HepG2 (cell line): ENCODE measurements around the gene GGA3. TPM values are rescaled to one million over a fixed set of nuclear protein-coding genes. Genes with fewer than 3 reads are reported as not detected.

Experiments used
- CBX1 ChIP-seq: IDR thresholded peaks from one replicate; pipeline ENCODE4 v1.6.1; 2016; ENCODE audit warnings: antibody characterized with exemption, low read depth
- EHMT2 ChIP-seq: fragments of 200-600 bp; sonication (generic); IDR thresholded peaks from 2 replicates; pipeline ENCODE4 v1.7.0; 2017; ENCODE audit warnings: antibody characterized with exemption, low read depth, low read length, borderline replicate concordance
- HHEX ChIP-seq: IDR thresholded peaks from 2 replicates; pipeline ENCODE4 v1.6.1; 2016; ENCODE audit warnings: control low read depth
- JUN ChIP-seq: sonication (generic); formaldehyde crosslinking; IDR thresholded peaks from 2 replicates; pipeline ENCODE4 v1.4.0; 2020; ENCODE audit warnings: mild to moderate bottlenecking, missing genetic modification reagents
- MAF1 ChIP-seq: sonication (generic); formaldehyde crosslinking; IDR thresholded peaks from 2 replicates; pipeline ENCODE4 v1.5.0; 2020; ENCODE audit warnings: missing genetic modification reagents, borderline replicate concordance
- MIER3 ChIP-seq: IDR thresholded peaks from 2 replicates; pipeline ENCODE4 v1.6.1; 2016; ENCODE audit warnings: missing compliant biosample characterization, borderline replicate concordance
- NR3C1 ChIP-seq: sonication (generic); formaldehyde crosslinking; IDR thresholded peaks from 2 replicates; pipeline ENCODE4 v1.4.0; 2020; ENCODE audit warnings: missing genetic modification reagents
- RFXANK ChIP-seq: IDR thresholded peaks from 2 replicates; pipeline ENCODE4 v1.6.1; 2016
- SALL1 ChIP-seq: sonication (generic); formaldehyde crosslinking; IDR thresholded peaks from 2 replicates; pipeline ENCODE4 v1.8.0; 2022; ENCODE audit warnings: mild to moderate bottlenecking, missing genetic modification reagents
- TOPORS ChIP-seq: sonication (generic); formaldehyde crosslinking; IDR thresholded peaks from 2 replicates; pipeline ENCODE4 v1.8.0; 2023; ENCODE audit warnings: mild to moderate bottlenecking, missing genetic modification reagents
- ZBTB38 ChIP-seq: sonication (generic); formaldehyde crosslinking; IDR thresholded peaks from 2 replicates; pipeline ENCODE4 v1.5.1; 2020; ENCODE audit warnings: mild to moderate bottlenecking, missing genetic modification reagents
- ZNF160 ChIP-seq: sonication (generic); formaldehyde crosslinking; IDR thresholded peaks from 2 replicates; pipeline ENCODE4 v1.8.0; 2022; ENCODE audit warnings: mild to moderate bottlenecking, inconsistent platforms, missing genetic modification reagents
- ZNF329 ChIP-seq: sonication (generic); formaldehyde crosslinking; IDR thresholded peaks from 2 replicates; pipeline ENCODE4 v1.9.0; 2021; ENCODE audit warnings: low read depth, mild to moderate bottlenecking, missing genetic modification reagents
- ZNF430 ChIP-seq: sonication (generic); formaldehyde crosslinking; IDR thresholded peaks from 2 replicates; pipeline ENCODE4 v1.9.0; 2021; ENCODE audit warnings: mild to moderate bottlenecking, missing genetic modification reagents
- ZNF709 ChIP-seq: sonication (generic); formaldehyde crosslinking; IDR thresholded peaks from 2 replicates; pipeline ENCODE4 v1.5.0; 2020; ENCODE audit warnings: mild to moderate bottlenecking, missing genetic modification reagents
- ZNF746 ChIP-seq: sonication (generic); formaldehyde crosslinking; IDR thresholded peaks from 2 replicates; pipeline ENCODE4 v1.8.0; 2022; ENCODE audit warnings: mild to moderate bottlenecking, missing genetic modification reagents
- ZNF878 ChIP-seq: sonication (generic); formaldehyde crosslinking; IDR thresholded peaks from 2 replicates; pipeline ENCODE4 v1.8.1; 2023; ENCODE audit warnings: mild to moderate bottlenecking, missing genetic modification reagents, moderate library complexity
- ZSCAN30 ChIP-seq: sonication (generic); formaldehyde crosslinking; IDR thresholded peaks from 2 replicates; pipeline ENCODE4 v1.5.0; 2020; ENCODE audit warnings: mild to moderate bottlenecking, missing genetic modification reagents
- polyA plus RNA-seq, 8 experiments: library from polyadenylated mRNA; depleted of rRNA in 3 of 8; stranded (reverse) in 7 of 8; unstranded in 1 of 8; fragments of >200 nt; fragmentation: Illumina TruSeq in 4 of 8; extraction: Trizol in 4 of 8; gene quantifications; 2 replicates each; pipeline versions ENCODE4 v1.2.1 to v1.2.3, GENCODE V29; 2011 to 2016; ENCODE audit warnings: low read depth in 4 of 8, missing spikeins in 1 of 8, mixed read lengths in 1 of 8; ENCODE audit not compliant: insufficient read depth in 1 of 8
- total RNA-seq, 5 experiments: library from RNA; depleted of rRNA; stranded (reverse); fragments of >200 nt; fragmentation: Illumina TruSeq; extraction: Trizol; gene quantifications; 2 replicates each; pipeline ENCODE4 v1.2.3, GENCODE V29; 2016; ENCODE audit warnings: low read depth in 1 of 5
- TF ChIP-seq, protein P1 (sequence below): sonication (generic); formaldehyde crosslinking; IDR thresholded peaks from 2 replicates; pipeline ENCODE4 v1.5.1; 2020; ENCODE audit warnings: missing genetic modification reagents, mild to moderate bottlenecking, borderline replicate concordance
- TF ChIP-seq, protein P2 (sequence below): sonication (generic); formaldehyde crosslinking; IDR thresholded peaks from 2 replicates; pipeline ENCODE4 v1.4.0; 2020; ENCODE audit warnings: mild to moderate bottlenecking, missing genetic modification reagents
- TF ChIP-seq, protein P3 (sequence below): sonication (generic); formaldehyde crosslinking; IDR thresholded peaks from 2 replicates; pipeline ENCODE4 v1.4.0; 2020; ENCODE audit warnings: mild to moderate bottlenecking, missing genetic modification reagents
- TF ChIP-seq, protein P4 (sequence below): sonication (generic); formaldehyde crosslinking; conservative IDR thresholded peaks from 2 replicates; pipeline ENCODE4 v1.4.0; 2020; ENCODE audit warnings: missing genetic modification reagents
- TF ChIP-seq, protein P5 (sequence below): sonication (generic); formaldehyde crosslinking; IDR thresholded peaks from 2 replicates; pipeline ENCODE4 v1.4.0; 2020; ENCODE audit warnings: mild to moderate bottlenecking, low read depth, missing genetic modification reagents

GGA3 gene
- total and polyA plus RNA-seq, 2 of the 13 experiments (the other 11 are each of a cell fraction or from before 2014, with no cell fraction given) = 28.4 to 43.7 TPM

DNA sequence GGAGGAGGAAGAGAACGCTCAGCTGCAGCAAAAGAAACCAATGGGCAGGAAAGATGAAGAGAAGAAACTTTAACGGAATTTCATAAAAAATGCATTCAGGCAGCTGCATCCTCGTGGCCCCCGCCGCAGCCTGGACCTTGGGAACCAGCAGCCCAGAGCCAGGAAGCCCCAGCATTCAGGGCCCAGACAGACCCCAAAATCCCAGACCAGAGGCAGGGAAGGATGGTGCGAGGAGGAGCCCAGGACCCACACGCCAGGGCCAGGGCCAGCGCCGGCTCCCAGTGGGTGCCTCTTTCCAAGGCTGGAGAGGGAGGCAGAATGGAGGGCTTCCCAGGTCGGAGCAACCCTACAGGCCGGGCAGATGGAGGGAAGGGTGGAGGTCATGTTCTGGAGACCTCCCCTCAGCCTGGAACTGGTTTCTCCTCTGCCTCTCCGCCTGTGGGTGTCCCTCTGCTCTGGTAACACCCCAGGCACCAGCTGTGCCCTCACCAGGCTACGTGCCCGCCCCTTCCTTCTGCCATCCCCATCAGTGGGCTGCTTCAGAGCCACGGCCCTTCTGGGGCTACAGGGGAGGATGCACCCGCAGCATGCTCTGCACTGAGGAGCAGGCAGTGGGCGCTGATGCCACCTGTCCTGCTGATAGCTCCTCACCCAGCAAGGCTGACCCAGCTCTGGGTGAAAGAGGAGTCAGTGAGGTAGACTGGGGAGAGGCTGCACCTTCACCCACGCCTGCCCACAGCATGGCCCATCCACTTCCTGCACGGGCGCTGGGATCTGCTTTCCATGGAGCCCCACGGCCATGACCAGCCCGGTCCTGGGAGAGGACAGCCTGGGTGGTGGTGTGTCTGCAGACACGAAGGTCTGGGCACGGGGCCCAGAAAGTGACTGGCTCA lies 10.8 kb upstream of the GGA3 start (continued):
- TF ChIP-seq CBX1 = no peak
- TF ChIP-seq NR3C1 = no peak
- TF ChIP-seq ZSCAN30 = no peak
- TF ChIP-seq, protein P1, sequence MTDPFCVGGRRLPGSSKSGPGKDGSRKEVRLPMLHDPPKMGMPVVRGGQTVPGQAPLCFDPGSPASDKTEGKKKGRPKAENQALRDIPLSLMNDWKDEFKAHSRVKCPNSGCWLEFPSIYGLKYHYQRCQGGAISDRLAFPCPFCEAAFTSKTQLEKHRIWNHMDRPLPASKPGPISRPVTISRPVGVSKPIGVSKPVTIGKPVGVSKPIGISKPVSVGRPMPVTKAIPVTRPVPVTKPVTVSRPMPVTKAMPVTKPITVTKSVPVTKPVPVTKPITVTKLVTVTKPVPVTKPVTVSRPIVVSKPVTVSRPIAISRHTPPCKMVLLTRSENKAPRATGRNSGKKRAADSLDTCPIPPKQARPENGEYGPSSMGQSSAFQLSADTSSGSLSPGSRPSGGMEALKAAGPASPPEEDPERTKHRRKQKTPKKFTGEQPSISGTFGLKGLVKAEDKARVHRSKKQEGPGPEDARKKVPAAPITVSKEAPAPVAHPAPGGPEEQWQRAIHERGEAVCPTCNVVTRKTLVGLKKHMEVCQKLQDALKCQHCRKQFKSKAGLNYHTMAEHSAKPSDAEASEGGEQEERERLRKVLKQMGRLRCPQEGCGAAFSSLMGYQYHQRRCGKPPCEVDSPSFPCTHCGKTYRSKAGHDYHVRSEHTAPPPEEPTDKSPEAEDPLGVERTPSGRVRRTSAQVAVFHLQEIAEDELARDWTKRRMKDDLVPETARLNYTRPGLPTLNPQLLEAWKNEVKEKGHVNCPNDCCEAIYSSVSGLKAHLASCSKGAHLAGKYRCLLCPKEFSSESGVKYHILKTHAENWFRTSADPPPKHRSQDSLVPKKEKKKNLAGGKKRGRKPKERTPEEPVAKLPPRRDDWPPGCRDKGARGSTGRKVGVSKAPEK = 0 out of 2 replicates have a peak, but pooled peaks have one; percentile 10
- 0 out of 2 replicates have a peak, but pooled peaks have one; percentile 55 for TF ChIP-seq ZNF746
- no peak for TF ChIP-seq RFXANK
- TF ChIP-seq ZNF329 (CRISPR knock-in tag) = no peak
- TF ChIP-seq, protein P2, sequence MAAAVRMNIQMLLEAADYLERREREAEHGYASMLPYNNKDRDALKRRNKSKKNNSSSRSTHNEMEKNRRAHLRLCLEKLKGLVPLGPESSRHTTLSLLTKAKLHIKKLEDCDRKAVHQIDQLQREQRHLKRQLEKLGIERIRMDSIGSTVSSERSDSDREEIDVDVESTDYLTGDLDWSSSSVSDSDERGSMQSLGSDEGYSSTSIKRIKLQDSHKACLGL (CRISPR knock-in tag) = no peak
- TF ChIP-seq, protein P3, sequence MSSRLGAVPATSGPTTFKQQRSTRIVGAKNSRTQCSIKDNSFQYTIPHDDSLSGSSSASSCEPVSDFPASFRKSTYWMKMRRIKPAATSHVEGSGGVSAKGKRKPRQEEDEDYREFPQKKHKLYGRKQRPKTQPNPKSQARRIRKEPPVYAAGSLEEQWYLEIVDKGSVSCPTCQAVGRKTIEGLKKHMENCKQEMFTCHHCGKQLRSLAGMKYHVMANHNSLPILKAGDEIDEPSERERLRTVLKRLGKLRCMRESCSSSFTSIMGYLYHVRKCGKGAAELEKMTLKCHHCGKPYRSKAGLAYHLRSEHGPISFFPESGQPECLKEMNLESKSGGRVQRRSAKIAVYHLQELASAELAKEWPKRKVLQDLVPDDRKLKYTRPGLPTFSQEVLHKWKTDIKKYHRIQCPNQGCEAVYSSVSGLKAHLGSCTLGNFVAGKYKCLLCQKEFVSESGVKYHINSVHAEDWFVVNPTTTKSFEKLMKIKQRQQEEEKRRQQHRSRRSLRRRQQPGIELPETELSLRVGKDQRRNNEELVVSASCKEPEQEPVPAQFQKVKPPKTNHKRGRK (CRISPR knock-in tag) = no peak
- no peak for TF ChIP-seq MIER3
- TF ChIP-seq, protein P4, sequence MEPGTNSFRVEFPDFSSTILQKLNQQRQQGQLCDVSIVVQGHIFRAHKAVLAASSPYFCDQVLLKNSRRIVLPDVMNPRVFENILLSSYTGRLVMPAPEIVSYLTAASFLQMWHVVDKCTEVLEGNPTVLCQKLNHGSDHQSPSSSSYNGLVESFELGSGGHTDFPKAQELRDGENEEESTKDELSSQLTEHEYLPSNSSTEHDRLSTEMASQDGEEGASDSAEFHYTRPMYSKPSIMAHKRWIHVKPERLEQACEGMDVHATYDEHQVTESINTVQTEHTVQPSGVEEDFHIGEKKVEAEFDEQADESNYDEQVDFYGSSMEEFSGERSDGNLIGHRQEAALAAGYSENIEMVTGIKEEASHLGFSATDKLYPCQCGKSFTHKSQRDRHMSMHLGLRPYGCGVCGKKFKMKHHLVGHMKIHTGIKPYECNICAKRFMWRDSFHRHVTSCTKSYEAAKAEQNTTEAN = no peak
- no peak for TF ChIP-seq HHEX (CRISPR knock-in tag)
- no peak for TF ChIP-seq MAF1 (CRISPR knock-in tag)
- no peak for TF ChIP-seq SALL1 (CRISPR knock-in tag)
- TF ChIP-seq EHMT2 = no peak
- TF ChIP-seq, protein P5, sequence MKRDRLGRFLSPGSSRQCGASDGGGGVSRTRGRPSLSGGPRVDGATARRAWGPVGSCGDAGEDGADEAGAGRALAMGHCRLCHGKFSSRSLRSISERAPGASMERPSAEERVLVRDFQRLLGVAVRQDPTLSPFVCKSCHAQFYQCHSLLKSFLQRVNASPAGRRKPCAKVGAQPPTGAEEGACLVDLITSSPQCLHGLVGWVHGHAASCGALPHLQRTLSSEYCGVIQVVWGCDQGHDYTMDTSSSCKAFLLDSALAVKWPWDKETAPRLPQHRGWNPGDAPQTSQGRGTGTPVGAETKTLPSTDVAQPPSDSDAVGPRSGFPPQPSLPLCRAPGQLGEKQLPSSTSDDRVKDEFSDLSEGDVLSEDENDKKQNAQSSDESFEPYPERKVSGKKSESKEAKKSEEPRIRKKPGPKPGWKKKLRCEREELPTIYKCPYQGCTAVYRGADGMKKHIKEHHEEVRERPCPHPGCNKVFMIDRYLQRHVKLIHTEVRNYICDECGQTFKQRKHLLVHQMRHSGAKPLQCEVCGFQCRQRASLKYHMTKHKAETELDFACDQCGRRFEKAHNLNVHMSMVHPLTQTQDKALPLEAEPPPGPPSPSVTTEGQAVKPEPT (CRISPR knock-in tag) = no peak
- TF ChIP-seq ZNF430 (CRISPR knock-in tag) = no peak
- TF ChIP-seq ZNF160 (CRISPR knock-in tag) = no peak
- TF ChIP-seq TOPORS (CRISPR knock-in tag) = no peak
- TF ChIP-seq ZNF878 (CRISPR knock-in tag) = no peak
- peak; percentile 49; the same call in 1 of the 2 replicates for TF ChIP-seq ZBTB38 (CRISPR knock-in tag)
- TF ChIP-seq JUN (CRISPR knock-in tag) = 0 out of 2 replicates have a peak, but pooled peaks have one; percentile 29
- TF ChIP-seq ZNF709 = no peak
